Activated naive CD4-positive, alpha-beta T cell treated with anti-CD3 and anti-CD28 coated beads for 36 hours (primary cell): ENCODE results near the gene ARHGAP11B.
A peak's percentile ranks its signal among the peaks of the same experiment; 100 is the strongest.
"Not testable (repeated sequence)": the region's sequence is repeated elsewhere in the genome, so short reads cannot be mapped to it uniquely, and the experiment has no call there.

Experiments
- CTCF ChIA-PET: fragments of 350-600 bp; sonication (Branson Sonifier 250); formaldehyde crosslinking; loops from one replicate; lab custom pipeline; 2021; ENCODE audit warnings: antibody characterized with exemption; lab: Charles Lee
- DNase-seq: peaks from one replicate; pipeline ENCODE4 v3.0.0-alpha.2; 2020
- H3K27ac Mint-ChIP-seq: one replicate; pipeline ENCODE4 v1.8.0; 2021; ENCODE audit warnings: mild to moderate bottlenecking, mixed read lengths
- H3K27me3 Mint-ChIP-seq: one replicate; pipeline ENCODE4 v1.8.0; 2021; ENCODE audit warnings: low read depth, mixed read lengths
- H3K36me3 Mint-ChIP-seq: one replicate; pipeline ENCODE4 v1.8.0; 2021; ENCODE audit warnings: low read depth, mixed read lengths
- H3K4me1 Mint-ChIP-seq: one replicate; pipeline ENCODE4 v1.8.0; 2021; ENCODE audit warnings: low read depth, mixed read lengths
- H3K4me3 Mint-ChIP-seq: one replicate; pipeline ENCODE4 v1.8.0; 2021; ENCODE audit warnings: mild to moderate bottlenecking, moderate library complexity, mixed read lengths
- H3K9me3 Mint-ChIP-seq: one replicate; pipeline ENCODE4 v1.8.0; 2021; ENCODE audit warnings: mixed read lengths
- intact Hi-C: fragments of 100-400 bp; cut with micrococcal nuclease; formaldehyde crosslinking; loops from one replicate; pipeline ENCODE4 v1.15.1; 2023

The ARHGAP11B gene

DNA sequence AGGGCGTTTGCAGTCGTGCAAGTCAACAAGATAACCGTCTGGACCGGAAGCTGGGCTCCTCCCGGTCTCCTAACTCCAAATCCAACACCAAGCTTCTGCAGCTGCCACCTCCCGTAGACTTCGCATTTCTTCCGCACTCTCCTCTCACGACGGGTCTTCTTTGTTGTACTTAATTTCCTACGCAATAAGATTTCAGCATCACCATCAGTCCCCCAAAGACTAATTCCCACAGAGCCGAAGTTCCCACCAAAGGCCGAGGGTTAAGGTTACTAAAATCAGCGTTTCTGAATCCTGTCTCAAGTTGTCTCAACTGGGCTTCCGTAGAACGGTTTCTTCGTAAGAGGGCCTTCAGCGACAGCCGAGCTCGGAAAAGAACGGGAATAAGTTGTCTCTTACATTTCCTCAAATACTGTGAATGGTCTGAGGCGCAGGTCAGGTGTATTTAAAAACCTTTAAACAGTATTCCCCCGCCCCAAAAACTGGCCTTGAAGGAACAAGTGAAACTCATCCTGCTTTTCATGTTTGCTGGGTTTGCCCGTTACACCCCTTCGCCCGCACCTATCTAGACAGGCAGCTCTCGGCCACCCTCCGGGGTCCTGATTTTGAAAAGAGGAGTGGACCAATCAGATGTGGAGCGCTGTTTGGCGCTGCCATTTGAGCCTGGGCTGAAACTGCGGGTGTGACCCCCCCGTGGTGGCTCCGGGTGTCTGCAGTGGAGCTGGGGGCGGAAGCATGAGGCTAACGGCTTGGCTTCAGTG lies at the start of gene ARHGAP11B:
TSS of gene ARHGAP11B (plus strand) at position 693 of the 758 bp plus-strand sequence.
- CTCF ChIA-PET, H3K27me3 Mint-ChIP-seq, H3K9me3 Mint-ChIP-seq: not testable (repeated sequence)
- H3K4me1 Mint-ChIP-seq = peaks cover 16% of the 10 kb centered on the region
- intact Hi-C loops = loop anchor here (5.0 kb wide), 1 partner anchor 367 kb away; the partner anchor contains the start of gene MTMR10
- peak within 1 kb of the TSS; percentile 86 for H3K4me3 Mint-ChIP-seq
- H3K36me3 Mint-ChIP-seq = peaks cover 19% of the 10 kb centered on the region
- H3K27ac Mint-ChIP-seq = peak within 1 kb of the TSS; percentile 98
- DNase-seq = peak; percentile 98

GRCh38 chr15:30579394-30579970 lies 46.4 kb upstream of the ARHGAP11B start:
- H3K36me3 Mint-ChIP-seq, DNase-seq, H3K27me3 Mint-ChIP-seq, intact Hi-C loops, H3K4me3 Mint-ChIP-seq, CTCF ChIA-PET, H3K27ac Mint-ChIP-seq, H3K4me1 Mint-ChIP-seq, H3K9me3 Mint-ChIP-seq: not testable (repeated sequence)

GRCh38 chr15:30580716-30581115 lies 45.2 kb upstream of the ARHGAP11B start:
- H3K27ac Mint-ChIP-seq, H3K9me3 Mint-ChIP-seq, H3K4me3 Mint-ChIP-seq, H3K36me3 Mint-ChIP-seq, H3K4me1 Mint-ChIP-seq, CTCF ChIA-PET, H3K27me3 Mint-ChIP-seq, intact Hi-C loops, DNase-seq: not testable (repeated sequence)

- H3K27me3 Mint-ChIP-seq, DNase-seq, CTCF ChIA-PET, H3K4me1 Mint-ChIP-seq, H3K36me3 Mint-ChIP-seq, H3K9me3 Mint-ChIP-seq, H3K4me3 Mint-ChIP-seq, H3K27ac Mint-ChIP-seq, intact Hi-C loops: not testable (repeated sequence)
These were observed 27.0 kb upstream of the ARHGAP11B start for GRCh38 chr15:30598953-30599352.

DNA sequence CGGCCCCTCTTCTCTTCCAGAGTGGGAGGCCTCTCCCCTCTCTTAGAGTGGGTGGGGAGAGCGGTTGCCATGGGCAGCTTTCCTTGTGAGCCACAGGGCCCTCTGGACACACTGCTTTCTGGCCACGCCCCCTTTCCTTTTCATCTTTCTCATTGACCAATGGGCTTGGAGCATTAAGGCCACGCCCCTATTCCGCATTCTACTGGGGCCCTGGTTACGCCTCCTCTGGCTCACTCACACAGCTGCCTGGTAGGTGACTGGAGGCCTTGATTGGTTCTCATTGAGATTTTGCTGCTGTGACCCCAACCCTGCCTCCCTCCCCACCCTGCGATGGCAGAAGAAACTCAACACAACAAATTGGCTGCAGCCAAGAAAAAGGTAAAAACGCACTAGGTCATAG lies 22.1 kb upstream of the ARHGAP11B start, which contains the start of gene GOLGA8H:
TSS of gene GOLGA8H (plus strand) at position 233 of the 400 bp plus-strand sequence. CDS start at position 331, 98 bp downstream.
- H3K36me3 Mint-ChIP-seq, intact Hi-C loops, H3K4me1 Mint-ChIP-seq, DNase-seq, H3K27ac Mint-ChIP-seq, H3K9me3 Mint-ChIP-seq, H3K4me3 Mint-ChIP-seq, CTCF ChIA-PET, H3K27me3 Mint-ChIP-seq: not testable (repeated sequence)

GRCh38 chr15:30612271-30612670 lies 13.7 kb upstream of the ARHGAP11B start:
- H3K27me3 Mint-ChIP-seq, CTCF ChIA-PET, DNase-seq, H3K4me1 Mint-ChIP-seq, H3K9me3 Mint-ChIP-seq, H3K4me3 Mint-ChIP-seq, H3K27ac Mint-ChIP-seq, intact Hi-C loops, H3K36me3 Mint-ChIP-seq: not testable (repeated sequence)

- CTCF ChIA-PET, H3K27ac Mint-ChIP-seq, intact Hi-C loops, H3K4me1 Mint-ChIP-seq, H3K36me3 Mint-ChIP-seq, H3K27me3 Mint-ChIP-seq, H3K4me3 Mint-ChIP-seq, DNase-seq, H3K9me3 Mint-ChIP-seq: not testable (repeated sequence)
These were observed 4.6 kb upstream of the ARHGAP11B start for GRCh38 chr15:30621342-30621741.

- H3K4me1 Mint-ChIP-seq = peaks cover 16% of the 10 kb centered on the region
- H3K9me3 Mint-ChIP-seq, CTCF ChIA-PET, DNase-seq, H3K27me3 Mint-ChIP-seq: not testable (repeated sequence)
- peaks cover 19% of the 10 kb centered on the region for H3K36me3 Mint-ChIP-seq
- peak overlapping the region; percentile 86 for H3K4me3 Mint-ChIP-seq
- intact Hi-C loops = loop anchor here (5.0 kb wide), 1 partner anchor 366 kb away; the partner anchor contains the start of gene MTMR10
- peak overlapping the region; percentile 98 for H3K27ac Mint-ChIP-seq
These were observed 252 bp downstream of the ARHGAP11B start for GRCh38 chr15:30626194-30626565.

GRCh38 chr15:30626632-30627031 lies 704 bp downstream of the ARHGAP11B start:
- peak overlapping the region; percentile 98 for H3K27ac Mint-ChIP-seq
- H3K4me1 Mint-ChIP-seq = peaks cover 16% of the 10 kb centered on the region
- H3K27me3 Mint-ChIP-seq, CTCF ChIA-PET, H3K9me3 Mint-ChIP-seq, DNase-seq: not testable (repeated sequence)
- peak overlapping the region; percentile 86 for H3K4me3 Mint-ChIP-seq
- H3K36me3 Mint-ChIP-seq = peaks cover 19% of the 10 kb centered on the region
- intact Hi-C loops = loop anchor here (5.0 kb wide), 1 partner anchor 366 kb away; the partner anchor contains the start of gene MTMR10

- intact Hi-C loops = no loop called here
- Mint-ChIP-seq H3K36me3 (peaks cover 38% of the 10 kb centered on the region), H3K4me3 (no peak overlapping the region), H3K27me3 (no peaks in the 10 kb centered on the region), H3K27ac (no peak overlapping the region), H3K4me1 (peaks cover 12% of the 10 kb centered on the region), H3K9me3 (no peaks in the 10 kb centered on the region)
- CTCF ChIA-PET = no interaction called here
- DNase-seq = no peak
These were observed 24.3 kb downstream of the ARHGAP11B start for GRCh38 chr15:30650012-30650929.

DNA sequence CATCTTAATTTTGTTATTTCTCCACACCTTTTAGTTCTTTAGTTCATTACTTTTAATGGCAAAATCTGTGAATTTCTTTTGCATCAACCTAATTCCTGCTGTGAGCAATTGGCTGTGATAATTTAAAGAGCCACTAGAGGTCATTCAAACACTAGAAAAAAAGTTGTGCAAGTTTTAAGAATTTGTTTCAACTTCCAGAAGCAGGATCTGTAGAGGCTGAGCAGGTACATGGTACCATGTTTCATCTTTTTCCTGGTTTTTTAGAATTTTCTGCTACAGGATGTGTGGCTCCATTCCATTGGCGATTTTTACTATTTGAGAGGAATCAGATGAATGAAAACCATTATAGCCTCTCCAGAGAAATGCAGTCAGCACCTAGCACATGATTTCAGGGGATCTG lies 35.2 kb downstream of the ARHGAP11B start:
- DNase-seq = not testable (repeated sequence)
- intact Hi-C loops = loop anchor here (5.0 kb wide), 1 partner anchor 466 kb away; no protein-coding TSS in a partner anchor

DNA sequence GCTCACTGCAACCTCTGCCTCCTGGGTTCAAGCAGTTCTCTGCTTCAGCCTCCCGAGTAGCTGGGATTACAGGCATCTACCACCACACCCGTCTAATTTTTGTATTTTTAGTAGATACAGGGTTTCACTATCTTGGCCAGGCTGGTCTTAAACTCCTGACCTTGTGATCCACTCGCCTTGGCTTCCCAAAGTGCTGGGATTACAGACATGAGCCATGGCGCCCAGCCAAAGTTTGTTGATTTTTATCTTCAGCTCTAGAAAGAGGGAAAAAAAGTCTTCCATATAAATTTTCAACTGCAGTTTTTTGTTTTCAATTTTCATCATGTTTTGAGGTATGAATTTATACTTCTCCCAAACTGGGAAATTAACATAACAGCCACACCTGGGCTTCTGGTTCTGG lies 43.7 kb downstream of the ARHGAP11B start:
- H3K9me3 Mint-ChIP-seq, H3K4me1 Mint-ChIP-seq, intact Hi-C loops, H3K4me3 Mint-ChIP-seq, DNase-seq, H3K27ac Mint-ChIP-seq, H3K27me3 Mint-ChIP-seq, CTCF ChIA-PET: not testable (repeated sequence)
- peaks cover 30% of the 10 kb centered on the region for H3K36me3 Mint-ChIP-seq

More for the DNA sequence above, 35.2 kb downstream of the ARHGAP11B start:
- H3K4me3 Mint-ChIP-seq, H3K9me3 Mint-ChIP-seq, H3K27ac Mint-ChIP-seq, CTCF ChIA-PET, H3K4me1 Mint-ChIP-seq, H3K27me3 Mint-ChIP-seq: not testable (repeated sequence)
- peaks cover 13% of the 10 kb centered on the region for H3K36me3 Mint-ChIP-seq
